ENCODE measurements around the gene BOD1L2.

BOD1L2 gene

GRCh38 chr18:57146956-57147636, at the start of gene BOD1L2:
BOD1L2 (plus strand) TSS chr18:57147087; CDS start chr18:57147313, 226 bp downstream.
- no peak for DNase-seq (ENCODE audit: low spot score)

GRCh38 chr18:57107140-57107832, 39.6 kb upstream of the BOD1L2 start:
- DNase-seq (ENCODE audit: low spot score): peak; percentile 25

GRCh38 chr18:57110290-57110689, 36.6 kb upstream of the BOD1L2 start:
- DNase-seq (ENCODE audit: low spot score): no peak

GRCh38 chr18:57113799-57114420, 33.0 kb upstream of the BOD1L2 start:
- DNase-seq (ENCODE audit: low spot score): no peak

- DNase-seq (ENCODE audit: low spot score): no peak
These were observed 30.2 kb upstream of the BOD1L2 start for GRCh38 chr18:57116598-57117132.

GRCh38 chr18:57121542-57122112, 25.3 kb upstream of the BOD1L2 start:
- DNase-seq (ENCODE audit: low spot score): no peak

- no peak for DNase-seq (ENCODE audit: low spot score)
These were observed 23.9 kb upstream of the BOD1L2 start for GRCh38 chr18:57122936-57123510.

GRCh38 chr18:57125627-57126026, 21.3 kb upstream of the BOD1L2 start:
- DNase-seq (ENCODE audit: low spot score): no peak

GRCh38 chr18:57128220-57128932, 18.5 kb upstream of the BOD1L2 start:
- DNase-seq (ENCODE audit: low spot score): no peak

- no peak for DNase-seq (ENCODE audit: low spot score)
These were observed 15.8 kb upstream of the BOD1L2 start for GRCh38 chr18:57131101-57131500.

- DNase-seq (ENCODE audit: low spot score): no peak
These were observed 15.1 kb upstream of the BOD1L2 start for GRCh38 chr18:57131782-57132181.

- no peak for DNase-seq (ENCODE audit: low spot score)
These were observed 12.2 kb upstream of the BOD1L2 start for GRCh38 chr18:57134618-57135135.

GRCh38 chr18:57135699-57136098, 11.2 kb upstream of the BOD1L2 start:
- no peak for DNase-seq (ENCODE audit: low spot score)

- DNase-seq (ENCODE audit: low spot score): no peak
These were observed 9.0 kb upstream of the BOD1L2 start for GRCh38 chr18:57137847-57138246.

GRCh38 chr18:57141208-57142129, 5.4 kb upstream of the BOD1L2 start:
- no peak for DNase-seq (ENCODE audit: low spot score)

GRCh38 chr18:57142324-57142723, 4.6 kb upstream of the BOD1L2 start:
- no peak for DNase-seq (ENCODE audit: low spot score)

GRCh38 chr18:57143265-57143664, 3.6 kb upstream of the BOD1L2 start:
- DNase-seq (ENCODE audit: low spot score): no peak

- no peak for DNase-seq (ENCODE audit: low spot score)
These were observed 1.4 kb downstream of the BOD1L2 start for GRCh38 chr18:57148263-57148662.

- DNase-seq (ENCODE audit: low spot score): no peak
These were observed 2.2 kb downstream of the BOD1L2 start for GRCh38 chr18:57149051-57149450.

- no peak for DNase-seq (ENCODE audit: low spot score)
These were observed 2.6 kb downstream of the BOD1L2 start for GRCh38 chr18:57149531-57149930.
